Activated naive CD4-positive, alpha-beta T cell treated with anti-CD3 and anti-CD28 coated beads, Interleukin-2, amount 50 U/mL, for 24 hours (primary cell): Measurements from ENCODE around the gene ARHGAP10.
"Not testable (repeated sequence)": the region's sequence is repeated elsewhere in the genome, so short reads cannot be mapped to it uniquely, and the experiment has no call there.

Experiments
- H3K27ac Mint-ChIP-seq: one replicate; pipeline ENCODE4 v1.8.0; 2021; ENCODE audit warnings: mild to moderate bottlenecking, mixed read lengths
- H3K27me3 Mint-ChIP-seq: one replicate; pipeline ENCODE4 v1.8.0; 2021; ENCODE audit warnings: mixed read lengths
- H3K36me3 Mint-ChIP-seq: one replicate; pipeline ENCODE4 v1.8.0; 2021; ENCODE audit warnings: mixed read lengths
- H3K4me1 Mint-ChIP-seq: one replicate; pipeline ENCODE4 v1.8.0; 2021; ENCODE audit warnings: mixed read lengths
- H3K4me3 Mint-ChIP-seq: one replicate; pipeline ENCODE4 v1.8.0; 2021; ENCODE audit warnings: mild to moderate bottlenecking, mixed read lengths
- H3K9me3 Mint-ChIP-seq: one replicate; pipeline ENCODE4 v1.8.0; 2021; ENCODE audit warnings: mixed read lengths

The ARHGAP10 gene

GRCh38 chr4:147791865-147792264, 60.0 kb downstream of the ARHGAP10 start:
- Mint-ChIP-seq H3K27ac (no peak overlapping the region), H3K9me3 (no peaks in the 10 kb centered on the region), H3K36me3 (no peaks in the 10 kb centered on the region), H3K27me3 (no peaks in the 10 kb centered on the region), H3K4me3 (peak overlapping the region; percentile 80), H3K4me1 (peaks cover 26% of the 10 kb centered on the region)

GRCh38 chr4:147793569-147794313, 61.9 kb downstream of the ARHGAP10 start:
- no peaks in the 10 kb centered on the region for H3K36me3 Mint-ChIP-seq
- H3K9me3 Mint-ChIP-seq, result no peaks in the 10 kb centered on the region
- no peak overlapping the region for H3K27ac Mint-ChIP-seq
- no peaks in the 10 kb centered on the region for H3K27me3 Mint-ChIP-seq
- H3K4me3 Mint-ChIP-seq, result no peak overlapping the region
- peaks cover 26% of the 10 kb centered on the region for H3K4me1 Mint-ChIP-seq

- Mint-ChIP-seq H3K9me3 (no peaks in the 10 kb centered on the region), H3K4me3 (no peak overlapping the region), H3K36me3 (no peaks in the 10 kb centered on the region), H3K27me3 (no peaks in the 10 kb centered on the region), H3K4me1 (peaks cover 26% of the 10 kb centered on the region), H3K27ac (no peak overlapping the region)
These were observed 62.4 kb downstream of the ARHGAP10 start for GRCh38 chr4:147794314-147794680.

GRCh38 chr4:147794787-147795413, 63.0 kb downstream of the ARHGAP10 start:
- Mint-ChIP-seq H3K4me3 (no peak overlapping the region), H3K9me3 (no peaks in the 10 kb centered on the region), H3K27ac (no peak overlapping the region), H3K27me3 (no peaks in the 10 kb centered on the region), H3K36me3 (no peaks in the 10 kb centered on the region), H3K4me1 (peaks cover 31% of the 10 kb centered on the region)

- H3K9me3 Mint-ChIP-seq, H3K27ac Mint-ChIP-seq, H3K27me3 Mint-ChIP-seq, H3K36me3 Mint-ChIP-seq, H3K4me3 Mint-ChIP-seq: not testable (repeated sequence)
- peaks cover 14% of the 10 kb centered on the region for H3K4me1 Mint-ChIP-seq
These were observed 67.2 kb downstream of the ARHGAP10 start for GRCh38 chr4:147799057-147799456.

- Mint-ChIP-seq H3K4me1 (peaks cover 9% of the 10 kb centered on the region), H3K27me3 (peaks cover 4% of the 10 kb centered on the region), H3K36me3 (peaks cover 1% of the 10 kb centered on the region), H3K4me3 (no peak overlapping the region), H3K9me3 (no peaks in the 10 kb centered on the region), H3K27ac (no peak overlapping the region)
These were observed 68.2 kb downstream of the ARHGAP10 start for GRCh38 chr4:147799986-147800555.

- Mint-ChIP-seq H3K36me3 (peaks cover 1% of the 10 kb centered on the region), H3K27ac (no peak overlapping the region), H3K9me3 (no peaks in the 10 kb centered on the region), H3K27me3 (peaks cover 4% of the 10 kb centered on the region), H3K4me3 (no peak overlapping the region), H3K4me1 (peaks cover 9% of the 10 kb centered on the region)
These were observed 69.9 kb downstream of the ARHGAP10 start for GRCh38 chr4:147801820-147802219.

GRCh38 chr4:147802346-147802745, 70.5 kb downstream of the ARHGAP10 start:
- no peak overlapping the region for H3K27ac Mint-ChIP-seq
- peaks cover 1% of the 10 kb centered on the region for H3K36me3 Mint-ChIP-seq
- H3K27me3 Mint-ChIP-seq, result peaks cover 4% of the 10 kb centered on the region
- H3K4me3 Mint-ChIP-seq, result no peak overlapping the region
- H3K4me1 Mint-ChIP-seq, result peaks cover 9% of the 10 kb centered on the region
- H3K9me3 Mint-ChIP-seq, result no peaks in the 10 kb centered on the region

- Mint-ChIP-seq H3K4me1 (no peaks in the 10 kb centered on the region), H3K9me3 (no peaks in the 10 kb centered on the region), H3K4me3 (no peak overlapping the region), H3K27ac (no peak overlapping the region), H3K27me3 (peaks cover 4% of the 10 kb centered on the region), H3K36me3 (peaks cover 1% of the 10 kb centered on the region)
These were observed 74.1 kb downstream of the ARHGAP10 start for GRCh38 chr4:147805946-147806345.

- no peak overlapping the region for H3K27ac Mint-ChIP-seq
- no peak overlapping the region for H3K4me3 Mint-ChIP-seq
- peaks cover 1% of the 10 kb centered on the region for H3K36me3 Mint-ChIP-seq
- H3K9me3 Mint-ChIP-seq, result no peaks in the 10 kb centered on the region
- H3K4me1 Mint-ChIP-seq, result no peaks in the 10 kb centered on the region
- H3K27me3 Mint-ChIP-seq, result peaks cover 4% of the 10 kb centered on the region
These were observed 76.6 kb downstream of the ARHGAP10 start for GRCh38 chr4:147808447-147808846.

GRCh38 chr4:147809211-147809610, 77.3 kb downstream of the ARHGAP10 start:
- H3K27me3 Mint-ChIP-seq, result peaks cover 2% of the 10 kb centered on the region
- no peak overlapping the region for H3K27ac Mint-ChIP-seq
- no peaks in the 10 kb centered on the region for H3K9me3 Mint-ChIP-seq
- peaks cover 1% of the 10 kb centered on the region for H3K36me3 Mint-ChIP-seq
- no peak overlapping the region for H3K4me3 Mint-ChIP-seq
- H3K4me1 Mint-ChIP-seq, result no peaks in the 10 kb centered on the region

- Mint-ChIP-seq H3K9me3 (no peaks in the 10 kb centered on the region), H3K4me3 (no peak overlapping the region), H3K27ac (no peak overlapping the region), H3K36me3 (no peaks in the 10 kb centered on the region), H3K27me3 (peaks cover 2% of the 10 kb centered on the region), H3K4me1 (peaks cover 9% of the 10 kb centered on the region)
These were observed 80.0 kb downstream of the ARHGAP10 start for GRCh38 chr4:147811878-147812277.

GRCh38 chr4:147813109-147813773, 81.4 kb downstream of the ARHGAP10 start:
- H3K4me1 Mint-ChIP-seq, result peaks cover 9% of the 10 kb centered on the region
- no peak overlapping the region for H3K27ac Mint-ChIP-seq
- H3K36me3 Mint-ChIP-seq, result no peaks in the 10 kb centered on the region
- no peaks in the 10 kb centered on the region for H3K9me3 Mint-ChIP-seq
- H3K27me3 Mint-ChIP-seq, result no peaks in the 10 kb centered on the region
- no peak overlapping the region for H3K4me3 Mint-ChIP-seq

- peaks cover 9% of the 10 kb centered on the region for H3K4me1 Mint-ChIP-seq
- no peak overlapping the region for H3K4me3 Mint-ChIP-seq
- H3K36me3 Mint-ChIP-seq, result no peaks in the 10 kb centered on the region
- no peaks in the 10 kb centered on the region for H3K9me3 Mint-ChIP-seq
- H3K27ac Mint-ChIP-seq, result no peak overlapping the region
- H3K27me3 Mint-ChIP-seq, result no peaks in the 10 kb centered on the region
These were observed 82.1 kb downstream of the ARHGAP10 start for GRCh38 chr4:147813973-147814372.

- Mint-ChIP-seq H3K27ac (no peak overlapping the region), H3K4me1 (peaks cover 9% of the 10 kb centered on the region), H3K4me3 (no peak overlapping the region), H3K27me3 (no peaks in the 10 kb centered on the region), H3K36me3 (no peaks in the 10 kb centered on the region), H3K9me3 (no peaks in the 10 kb centered on the region)
These were observed 82.5 kb downstream of the ARHGAP10 start for GRCh38 chr4:147814376-147814775.

GRCh38 chr4:147815741-147816140, 83.9 kb downstream of the ARHGAP10 start:
- H3K27ac Mint-ChIP-seq, result no peak overlapping the region
- H3K9me3 Mint-ChIP-seq, result no peaks in the 10 kb centered on the region
- H3K27me3 Mint-ChIP-seq, result no peaks in the 10 kb centered on the region
- H3K36me3 Mint-ChIP-seq, result no peaks in the 10 kb centered on the region
- H3K4me1 Mint-ChIP-seq, result peaks cover 9% of the 10 kb centered on the region
- no peak overlapping the region for H3K4me3 Mint-ChIP-seq
